K562 (cell line): ENCODE data around the gene ZNF549. TPM values are rescaled to one million over a fixed set of nuclear protein-coding genes. Genes with fewer than 3 reads are reported as not detected.
A peak's percentile ranks its signal among the peaks of the same experiment; 100 is the strongest.

Experiments
- CXXC5 ChIP-seq: fragments of 250-450 bp; sonication (Bioruptor Pico); IDR thresholded peaks from 2 replicates; pipeline ENCODE4 v1.8.0; 2022; ENCODE audit warnings: inconsistent platforms, mild to moderate bottlenecking, moderate library complexity
- FOXP1 ChIP-seq: sonication (generic); formaldehyde crosslinking; IDR thresholded peaks from 2 replicates; pipeline ENCODE4 v1.8.0; 2022; ENCODE audit warnings: mild to moderate bottlenecking, missing genetic modification reagents
- HNRNPK ChIP-seq: fragments of 200-400 bp; formaldehyde crosslinking; IDR thresholded peaks from one replicate; pipeline ENCODE4 v1.6.1; 2018; ENCODE audit warnings: mild to moderate bottlenecking, low read depth, low read length; ENCODE audit not compliant: poor library complexity, severe bottlenecking
- MYBL2 ChIP-seq, 2 experiments: fragments of 450-650 bp in 1 of 2; sonication (generic) in 1 of 2; formaldehyde crosslinking in 1 of 2; IDR thresholded peaks; 2 replicates each; pipeline versions ENCODE4 v1.6.1 to v1.8.1; 2017 to 2022; ENCODE audit warnings: borderline replicate concordance in 1 of 2, inconsistent platforms in 1 of 2, low read depth in 1 of 2, mild to moderate bottlenecking in 1 of 2, missing genetic modification reagents in 1 of 2, moderate library complexity in 1 of 2
- MYC ChIP-seq, 2 experiments: fragments of 250-450 bp in 1 of 2; sonication (Bioruptor Pico) in 1 of 2; IDR thresholded peaks; 2 replicates each; pipeline versions ENCODE4 v1.5.1 to v1.6.1; 2012 to 2021; ENCODE audit warnings: low read depth in 2 of 2, borderline replicate concordance in 1 of 2, improper control_type of control experiment in 1 of 2, low read length in 1 of 2, mild to moderate bottlenecking in 1 of 2, moderate library complexity in 1 of 2
- NCOA1 ChIP-seq: fragments of 450-650 bp; IDR thresholded peaks from 2 replicates; pipeline ENCODE4 v1.6.1; 2016; ENCODE audit warnings: low read depth
- OTX1 ChIP-seq: fragments of 450-650 bp; formaldehyde crosslinking; IDR thresholded peaks from 2 replicates; pipeline ENCODE4 v1.4.0; 2022; ENCODE audit warnings: mild to moderate bottlenecking
- PHF8 ChIP-seq: fragments of 200-600 bp; sonication (generic); IDR thresholded peaks from 2 replicates; pipeline ENCODE4 v1.6.1; 2012; ENCODE audit warnings: mixed run types, mild to moderate bottlenecking, inconsistent platforms, low read length, moderate library complexity, borderline replicate concordance
- RBM25 ChIP-seq: fragments of 200-400 bp; formaldehyde crosslinking; IDR thresholded peaks from 2 replicates; pipeline ENCODE4 v1.6.1; 2018; ENCODE audit warnings: low read length, low read depth, moderate library complexity; ENCODE audit not compliant: severe bottlenecking
- THRB ChIP-seq: fragments of 450-650 bp; formaldehyde crosslinking; conservative IDR thresholded peaks from 2 replicates; pipeline ENCODE4 v1.4.0; 2022; ENCODE audit warnings: mild to moderate bottlenecking, missing genetic modification characterization
- ZBTB17 ChIP-seq: fragments of 450-650 bp; formaldehyde crosslinking; IDR thresholded peaks from 2 replicates; pipeline ENCODE4 v1.4.0; 2020; ENCODE audit warnings: mild to moderate bottlenecking
- ZHX1 ChIP-seq: fragments of 150-350 bp; conservative IDR thresholded peaks from 2 replicates; pipeline ENCODE4 v1.6.1; 2014; ENCODE audit warnings: low read length
- ZNF140 ChIP-seq: fragments of 250-450 bp; sonication (Bioruptor Pico); IDR thresholded peaks from 2 replicates; pipeline ENCODE4 v1.8.0; 2021; ENCODE audit warnings: moderate library complexity, mild to moderate bottlenecking, inconsistent platforms
- ZNF311 ChIP-seq: fragments of 250-450 bp; sonication (Bioruptor Pico); IDR thresholded peaks from 2 replicates; pipeline ENCODE4 v1.4.0; 2020; ENCODE audit warnings: mild to moderate bottlenecking, moderate library complexity
- ZNF584 ChIP-seq: fragments of 200-800 bp; sonication (Bioruptor generic); IDR thresholded peaks from 2 replicates; pipeline ENCODE4 v1.6.1; 2016; ENCODE audit warnings: low read depth, mild to moderate bottlenecking, missing genetic modification characterization, missing compliant biosample characterization
- ZNF586 ChIP-seq: fragments of 450-650 bp; formaldehyde crosslinking; conservative IDR thresholded peaks from 2 replicates; pipeline ENCODE4 v1.4.0; 2020; ENCODE audit warnings: mild to moderate bottlenecking, moderate library complexity
- ZNF75A ChIP-seq: fragments of 450-650 bp; formaldehyde crosslinking; IDR thresholded peaks from 2 replicates; pipeline ENCODE4 v1.4.0; 2020; ENCODE audit warnings: mild to moderate bottlenecking
- polyA plus RNA-seq, 8 experiments: library from polyadenylated mRNA; depleted of rRNA in 4 of 8; stranded (reverse) in 5 of 8; unstranded in 3 of 8; fragments of >200 nt; fragmentation: Nextera tagmentation in 2 of 8; fragmentation: Illumina TruSeq in 1 of 8; extraction: Ambion mirVana in 2 of 8; extraction: Trizol in 1 of 8; gene quantifications; 2 replicates each; pipeline versions ENCODE4 v1.2.1 to v1.2.3, GENCODE V29; 2011 to 2014; ENCODE audit warnings: inconsistent platforms in 1 of 8, missing spikeins in 1 of 8
- total RNA-seq, 7 experiments: library from RNA; depleted of rRNA in 6 of 7; stranded (reverse); fragments of >200 nt in 6 of 7; fragmentation: Illumina TruSeq in 2 of 7; extraction: Trizol in 2 of 7; gene quantifications; 2 replicates each; pipeline versions ENCODE4 v1.2.1 to v1.2.3, GENCODE V29; 2011 to 2021; ENCODE audit warnings: low replicate concordance in 1 of 7
- TF ChIP-seq, protein P1 (sequence below): fragments of 200-400 bp; formaldehyde crosslinking; IDR thresholded peaks from 2 replicates; pipeline ENCODE4 v1.6.1; 2017; ENCODE audit warnings: mild to moderate bottlenecking, low read depth, low read length, moderate library complexity
- TF ChIP-seq, protein P2 (sequence below): sonication (generic); formaldehyde crosslinking; IDR thresholded peaks from 2 replicates; pipeline ENCODE4 v1.8.0; 2022; ENCODE audit warnings: mild to moderate bottlenecking, missing genetic modification reagents

The ZNF549 gene
- total and polyA plus RNA-seq, 9 of the 15 experiments (the other 6 are each of a cell fraction or from before 2014, with no cell fraction given): 0.03 to 0.68 (median 0.25) TPM

GRCh38 chr19:57599761-57600383, 72.7 kb downstream of the ZNF549 start, which contains the start of gene ZNF530 (continued):
- TF ChIP-seq FOXP1 (CRISPR knock-in tag): no peak
- TF ChIP-seq, protein P1, sequence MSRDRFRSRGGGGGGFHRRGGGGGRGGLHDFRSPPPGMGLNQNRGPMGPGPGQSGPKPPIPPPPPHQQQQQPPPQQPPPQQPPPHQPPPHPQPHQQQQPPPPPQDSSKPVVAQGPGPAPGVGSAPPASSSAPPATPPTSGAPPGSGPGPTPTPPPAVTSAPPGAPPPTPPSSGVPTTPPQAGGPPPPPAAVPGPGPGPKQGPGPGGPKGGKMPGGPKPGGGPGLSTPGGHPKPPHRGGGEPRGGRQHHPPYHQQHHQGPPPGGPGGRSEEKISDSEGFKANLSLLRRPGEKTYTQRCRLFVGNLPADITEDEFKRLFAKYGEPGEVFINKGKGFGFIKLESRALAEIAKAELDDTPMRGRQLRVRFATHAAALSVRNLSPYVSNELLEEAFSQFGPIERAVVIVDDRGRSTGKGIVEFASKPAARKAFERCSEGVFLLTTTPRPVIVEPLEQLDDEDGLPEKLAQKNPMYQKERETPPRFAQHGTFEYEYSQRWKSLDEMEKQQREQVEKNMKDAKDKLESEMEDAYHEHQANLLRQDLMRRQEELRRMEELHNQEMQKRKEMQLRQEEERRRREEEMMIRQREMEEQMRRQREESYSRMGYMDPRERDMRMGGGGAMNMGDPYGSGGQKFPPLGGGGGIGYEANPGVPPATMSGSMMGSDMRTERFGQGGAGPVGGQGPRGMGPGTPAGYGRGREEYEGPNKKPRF: no peak
- TF ChIP-seq CXXC5 (CRISPR knock-in tag): peak; percentile 52; the same call in 1 of the 2 replicates
- no peak for TF ChIP-seq RBM25
- no peak for TF ChIP-seq ZNF584
- no peak for TF ChIP-seq THRB (CRISPR knock-in tag)
- TF ChIP-seq ZNF311 (CRISPR knock-in tag): no peak
- no peak for TF ChIP-seq ZNF75A (CRISPR knock-in tag)
- TF ChIP-seq HNRNPK: no peak
- peak; percentile 77; the same call in 1 of the 2 replicates for TF ChIP-seq NCOA1
- no peak for TF ChIP-seq ZHX1
- TF ChIP-seq MYBL2 (IDR thresholded peaks at IDR 0.05; ENCODE audit: low read depth): no peak
- no peak for TF ChIP-seq MYBL2 (CRISPR knock-in tag; IDR thresholded peaks at IDR 0.05; ENCODE audit: borderline replicate concordance)
- TF ChIP-seq OTX1: no peak
- TF ChIP-seq, protein P2, sequence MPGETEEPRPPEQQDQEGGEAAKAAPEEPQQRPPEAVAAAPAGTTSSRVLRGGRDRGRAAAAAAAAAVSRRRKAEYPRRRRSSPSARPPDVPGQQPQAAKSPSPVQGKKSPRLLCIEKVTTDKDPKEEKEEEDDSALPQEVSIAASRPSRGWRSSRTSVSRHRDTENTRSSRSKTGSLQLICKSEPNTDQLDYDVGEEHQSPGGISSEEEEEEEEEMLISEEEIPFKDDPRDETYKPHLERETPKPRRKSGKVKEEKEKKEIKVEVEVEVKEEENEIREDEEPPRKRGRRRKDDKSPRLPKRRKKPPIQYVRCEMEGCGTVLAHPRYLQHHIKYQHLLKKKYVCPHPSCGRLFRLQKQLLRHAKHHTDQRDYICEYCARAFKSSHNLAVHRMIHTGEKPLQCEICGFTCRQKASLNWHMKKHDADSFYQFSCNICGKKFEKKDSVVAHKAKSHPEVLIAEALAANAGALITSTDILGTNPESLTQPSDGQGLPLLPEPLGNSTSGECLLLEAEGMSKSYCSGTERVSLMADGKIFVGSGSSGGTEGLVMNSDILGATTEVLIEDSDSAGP: no peak
- TF ChIP-seq MYC (IDR thresholded peaks at IDR 0.05; ENCODE audit: low read depth, low read length): 0 out of 2 replicates have a peak, but pooled peaks have one; percentile 23
- no peak for TF ChIP-seq MYC (CRISPR knock-in tag; IDR thresholded peaks at IDR 0.05; ENCODE audit: borderline replicate concordance, low read depth)
- TF ChIP-seq ZNF586: no peak
- TF ChIP-seq PHF8: peak; percentile 78; the same call in 1 of the 2 replicates
- no peak for TF ChIP-seq ZNF140 (CRISPR knock-in tag)
- TF ChIP-seq ZBTB17: no peak
